GDM1 (cell line): Measurements from ENCODE around the gene KLHL29.

Experiments used
- DNase-seq: peaks from one replicate; lab custom pipeline; 2025; lab: John Stamatoyannopoulos, UW

The KLHL29 gene

DNA sequence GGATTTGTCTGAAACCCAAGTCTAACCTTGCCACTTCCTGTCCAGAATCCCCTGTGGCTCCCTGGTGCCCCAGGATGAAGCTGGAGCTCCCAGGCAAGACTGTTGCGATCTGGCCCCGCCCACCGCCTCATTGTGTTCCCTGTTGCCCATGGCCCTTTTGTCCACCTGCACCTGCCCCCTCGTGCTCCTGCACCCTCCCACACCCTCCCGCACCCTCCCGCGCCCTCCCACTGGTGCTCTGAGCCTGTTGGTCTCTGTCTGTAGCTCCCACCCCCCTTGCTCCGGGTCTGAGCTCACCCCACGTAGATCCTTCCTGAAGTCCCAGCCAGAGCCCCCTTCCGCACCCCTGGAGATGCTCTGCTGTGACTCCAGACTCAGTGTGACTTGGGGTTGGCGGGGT lies 297.5 kb downstream of the KLHL29 start:
- DNase-seq: no peak

GRCh38 chr2:23683001-23683400 lies 298.0 kb downstream of the KLHL29 start:
- DNase-seq: no peak

DNA sequence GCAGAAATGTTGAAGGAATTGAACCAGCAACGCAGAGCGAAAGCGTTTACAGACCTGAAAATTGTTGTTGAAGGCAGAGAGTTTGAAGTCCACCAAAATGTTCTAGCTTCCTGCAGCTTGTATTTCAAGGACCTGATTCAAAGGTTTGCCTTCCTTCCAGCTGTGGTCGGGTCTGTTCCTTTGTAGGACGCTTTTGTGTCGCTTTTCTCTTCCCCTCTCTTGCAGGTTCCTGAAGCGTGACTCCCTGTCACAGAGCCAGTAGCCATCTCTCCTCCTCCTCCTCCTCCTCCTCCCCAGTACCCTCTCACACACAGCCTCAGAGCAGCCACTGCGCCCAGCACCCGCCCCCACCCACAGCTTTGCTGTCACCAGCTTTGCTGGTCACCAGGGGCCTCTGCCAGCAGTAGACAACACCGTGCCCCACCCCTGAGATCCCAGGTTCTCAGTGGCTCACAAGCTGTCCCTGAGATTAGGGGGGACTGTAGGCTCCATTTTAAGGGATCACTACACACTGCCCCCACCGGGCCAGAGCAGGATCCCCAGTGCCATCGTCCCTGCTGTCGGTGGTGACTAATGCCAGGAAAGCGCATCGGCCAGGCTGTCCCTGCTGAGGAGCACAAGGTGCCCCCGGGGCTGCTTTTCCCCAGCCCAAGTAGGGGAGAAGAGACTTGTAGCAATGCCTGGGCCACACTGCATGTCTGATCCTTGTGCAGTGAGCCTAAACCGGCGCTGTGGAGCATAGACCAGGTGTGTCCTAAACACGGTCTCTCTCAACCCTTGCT lies 299.6 kb downstream of the KLHL29 start:
- no peak for DNase-seq

- no peak for DNase-seq
Measured at GRCh38 chr2:23685181-23685580, 300.2 kb downstream of the KLHL29 start.

DNA sequence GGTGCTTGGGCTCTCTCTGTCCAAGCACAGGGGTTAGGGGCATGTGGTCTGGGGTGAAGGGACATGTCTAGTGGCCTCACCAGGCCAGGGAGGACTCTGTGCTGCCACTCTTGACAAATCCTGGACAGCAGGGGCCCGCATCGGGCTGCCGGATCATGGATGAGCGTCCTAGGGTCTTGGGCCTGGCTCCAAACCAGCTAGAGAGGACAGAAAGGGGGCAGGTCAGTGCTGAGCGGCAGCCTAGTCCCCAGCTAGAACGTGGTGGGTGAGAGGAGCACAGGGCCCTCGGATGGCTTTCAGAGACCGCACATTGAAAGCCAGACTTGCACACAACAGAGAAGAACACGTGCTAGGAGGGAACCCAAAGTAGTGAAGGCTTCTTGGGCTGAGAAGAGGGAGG lies 300.7 kb downstream of the KLHL29 start:
- DNase-seq: no peak

DNA sequence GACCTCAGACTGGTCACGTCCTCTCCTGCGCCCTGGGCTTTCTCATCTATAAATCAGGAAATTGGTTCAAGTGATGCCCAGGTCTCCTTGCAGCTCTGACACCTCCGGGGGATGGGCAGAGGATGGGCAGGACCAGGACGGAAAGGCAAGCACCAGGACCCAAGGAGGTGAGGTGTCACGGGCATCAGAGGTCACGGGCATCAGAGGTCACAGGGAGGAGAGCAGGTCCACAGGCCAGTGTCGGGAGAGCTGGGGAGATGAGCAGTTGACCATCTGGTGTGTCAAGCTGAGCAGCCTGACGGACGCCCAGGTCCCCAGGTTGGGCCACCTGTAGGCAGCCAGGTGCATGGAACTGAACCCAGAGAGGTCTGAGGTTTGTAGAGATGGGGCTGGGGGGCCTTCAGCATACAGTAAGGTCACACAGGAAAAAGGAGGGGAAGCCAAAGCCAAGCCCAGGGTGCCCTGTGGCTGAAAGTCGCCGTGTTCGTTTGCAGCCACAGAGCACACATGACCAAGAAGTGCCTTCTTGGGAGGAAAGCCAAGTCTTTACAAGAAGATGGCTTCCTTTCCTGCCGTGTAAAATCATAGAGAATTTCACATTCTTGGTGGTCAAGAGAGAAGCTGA lies 301.5 kb downstream of the KLHL29 start:
- no peak for DNase-seq

GRCh38 chr2:23687214-23687613 lies 302.2 kb downstream of the KLHL29 start:
- DNase-seq: no peak

GRCh38 chr2:23687713-23688112 lies 302.7 kb downstream of the KLHL29 start:
- no peak for DNase-seq

GRCh38 chr2:23688486-23689130 lies 303.6 kb downstream of the KLHL29 start:
- no peak for DNase-seq

DNA sequence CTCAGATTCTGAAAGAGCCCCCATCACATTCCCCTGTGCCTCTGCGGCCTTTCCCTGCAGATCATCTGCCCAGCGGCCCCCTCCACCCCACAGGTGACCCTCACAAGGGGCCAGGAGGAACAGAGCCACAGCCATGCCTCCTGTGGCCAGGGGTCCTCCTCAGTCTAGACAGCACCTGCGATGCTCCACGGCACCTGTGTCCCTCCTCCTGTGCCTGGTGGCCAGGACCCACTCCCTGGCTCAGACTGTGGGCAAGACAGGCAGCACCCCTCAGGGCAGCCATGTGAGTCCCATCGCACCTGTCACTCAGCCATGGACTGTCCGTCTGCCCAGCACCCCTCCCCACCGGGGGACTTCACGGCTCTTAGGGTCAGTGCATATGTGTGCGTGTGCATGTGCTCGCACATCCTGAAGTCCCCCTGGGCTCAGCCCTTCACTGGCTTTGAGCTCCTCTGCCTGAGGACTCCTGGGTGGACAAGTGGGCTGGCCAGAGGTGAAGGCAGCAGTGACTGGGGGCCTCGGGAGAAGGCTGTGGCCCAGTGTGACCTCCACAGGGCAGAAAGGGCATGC lies 304.2 kb downstream of the KLHL29 start:
- DNase-seq: no peak

DNA sequence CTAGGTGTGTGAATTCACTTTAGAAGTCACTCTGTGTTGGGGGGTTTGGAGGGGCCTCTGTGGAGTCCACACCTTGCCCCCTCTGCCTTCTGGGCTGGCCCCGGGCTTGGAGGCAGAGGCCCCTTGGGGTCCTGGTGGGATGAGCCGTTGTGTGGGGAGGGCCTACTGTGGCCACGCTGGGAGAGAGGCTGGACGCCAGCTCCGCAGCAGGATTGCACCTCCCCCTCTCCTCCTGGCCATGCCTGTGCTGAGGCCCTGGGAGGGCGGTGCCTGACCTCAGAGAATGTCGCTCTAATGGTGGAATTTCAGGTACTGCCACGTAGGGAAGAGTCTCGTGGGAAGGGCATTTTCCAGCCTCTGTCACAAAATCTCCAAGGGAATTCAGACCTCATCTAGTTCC lies 304.9 kb downstream of the KLHL29 start:
- no peak for DNase-seq

DNA sequence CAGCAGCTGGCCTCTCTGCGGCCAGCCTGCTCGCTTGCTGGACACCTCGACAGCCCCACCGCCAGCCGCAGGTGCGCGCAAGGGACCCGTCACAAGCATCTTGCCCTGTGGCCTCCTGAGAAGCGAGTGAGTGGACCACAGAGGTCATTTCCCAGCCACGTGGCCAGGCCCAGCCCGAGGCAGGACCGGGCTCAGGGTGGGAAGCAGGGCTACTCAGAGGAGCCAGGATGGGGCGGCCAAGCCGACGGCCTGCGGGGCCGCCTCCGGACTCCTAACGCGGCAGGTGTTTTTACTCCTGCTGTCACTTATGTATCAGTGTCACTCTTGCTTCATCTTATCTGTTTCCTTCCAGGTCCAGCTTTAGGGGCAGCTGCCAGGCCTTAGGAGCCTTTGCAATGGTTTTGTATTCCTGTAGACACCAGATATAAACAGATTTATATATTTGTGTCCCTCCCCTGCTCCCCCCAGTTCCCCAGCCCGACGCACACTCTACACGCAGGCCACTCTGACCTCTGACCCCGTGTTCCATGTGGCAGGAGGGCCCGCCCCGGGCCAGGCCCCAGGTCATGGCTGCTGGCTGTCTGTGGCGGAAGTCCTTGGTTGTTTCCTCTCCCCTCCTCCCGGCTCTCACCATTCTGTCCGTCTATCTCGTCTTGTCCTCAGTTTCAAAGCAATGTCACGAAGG lies 305.6 kb downstream of the KLHL29 start:
- no peak for DNase-seq

DNA sequence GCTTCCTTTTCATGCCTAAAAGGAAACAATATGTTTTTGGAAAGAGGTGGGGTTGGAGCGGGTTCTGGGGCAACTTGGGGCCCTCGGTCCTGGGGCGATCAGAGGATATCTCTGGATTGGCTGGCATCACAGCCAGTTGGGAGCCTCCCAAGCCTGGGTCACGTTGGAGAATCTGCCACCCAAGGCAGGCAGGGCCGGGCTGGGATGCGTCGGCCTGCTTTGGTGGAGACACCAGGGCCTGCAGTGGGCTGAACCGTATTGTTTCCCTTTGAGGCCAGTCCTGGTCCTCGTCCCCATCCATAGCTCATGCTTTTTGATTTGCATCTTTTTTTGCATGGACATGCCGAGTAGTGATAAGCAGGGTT lies 306.1 kb downstream of the KLHL29 start:
- no peak for DNase-seq

GRCh38 chr2:23691565-23691964 lies 306.6 kb downstream of the KLHL29 start:
- no peak for DNase-seq

DNA sequence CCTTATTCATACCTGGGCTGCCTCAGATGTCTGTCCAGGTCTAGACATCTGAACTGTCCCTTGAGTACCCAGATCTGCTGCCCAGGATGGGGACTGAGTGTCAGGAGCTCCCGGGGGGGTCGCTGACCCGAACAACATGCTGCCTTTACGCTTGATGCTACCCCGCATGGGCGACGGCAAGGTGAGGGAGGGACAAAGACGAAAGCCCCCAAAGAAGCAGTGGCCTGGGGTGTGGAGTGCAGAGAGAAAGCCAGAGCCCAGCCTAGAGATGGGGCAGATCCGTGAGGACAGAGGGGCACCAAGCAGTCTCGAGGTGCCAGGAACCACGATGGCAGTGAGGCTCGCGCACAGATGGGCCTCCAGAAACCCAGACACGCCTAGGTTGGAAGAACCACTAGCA lies 307.3 kb downstream of the KLHL29 start:
- DNase-seq: no peak

GRCh38 chr2:23692851-23693605 lies 308.0 kb downstream of the KLHL29 start:
- DNase-seq: no peak

DNA sequence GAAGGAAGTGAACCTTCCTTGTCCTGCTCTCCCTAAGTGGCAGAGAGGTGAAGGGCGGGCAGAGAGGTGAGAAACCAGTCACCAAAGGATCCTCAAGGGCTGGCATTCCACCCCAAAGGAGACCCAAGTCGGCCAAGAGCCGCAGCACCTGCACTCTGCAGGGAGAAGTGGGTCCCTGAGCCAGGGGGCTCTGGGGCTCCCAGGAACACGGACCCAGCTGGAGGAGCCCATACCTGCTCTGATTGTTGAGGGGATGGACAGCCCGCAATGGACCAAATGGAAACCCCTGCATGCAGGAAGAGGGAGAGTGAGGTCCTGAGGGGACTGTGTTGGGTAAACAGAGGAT lies 308.6 kb downstream of the KLHL29 start:
- no peak for DNase-seq

- no peak for DNase-seq
Measured at GRCh38 chr2:23694058-23695045, 309.4 kb downstream of the KLHL29 start.

DNA sequence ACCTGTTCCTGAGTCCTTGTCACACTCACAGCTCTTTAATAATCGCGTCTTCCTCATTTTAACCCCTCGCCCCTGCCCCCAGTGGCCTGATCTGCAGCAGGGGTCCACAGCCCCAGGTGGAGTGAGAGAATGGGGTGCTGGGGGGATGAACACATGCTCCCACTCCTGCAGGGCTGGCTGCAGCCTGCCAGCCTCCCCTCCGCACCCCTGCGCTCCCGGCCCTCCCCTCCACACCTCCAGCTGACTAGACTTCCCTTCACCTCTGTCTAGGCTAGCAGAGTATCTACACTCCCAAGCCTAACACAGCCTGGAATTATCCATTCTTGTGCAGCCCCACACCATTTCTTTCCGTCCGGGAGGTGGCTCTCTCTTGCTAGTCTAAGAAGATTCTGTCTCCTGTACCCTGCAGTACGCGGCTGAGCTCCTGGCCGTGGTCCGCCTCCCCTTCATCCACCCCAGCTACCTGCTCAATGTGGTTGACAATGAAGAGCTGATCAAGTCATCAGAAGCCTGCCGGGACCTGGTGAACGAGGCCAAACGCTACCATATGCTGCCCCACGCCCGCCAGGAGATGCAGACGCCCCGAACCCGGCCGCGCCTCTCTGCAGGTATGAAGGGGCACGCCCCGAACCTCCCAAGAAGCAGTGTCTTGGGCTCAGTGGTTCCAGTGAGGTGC lies 310.4 kb downstream of the KLHL29 start:
- DNase-seq: no peak
